SIG-M5 treated with dmso at 0.1 percent for 504 hours (cell line): ENCODE measurements around the gene SYCE1L.
"Not testable (repeated sequence)": the region's sequence is repeated elsewhere in the genome, so short reads cannot be mapped to it uniquely, and the experiment has no call there.

Experiments
- DNase-seq: peaks from one replicate; lab custom pipeline; 2025; ENCODE audit not compliant: unreplicated experiment; lab: John Stamatoyannopoulos, UW

SYCE1L gene

DNA sequence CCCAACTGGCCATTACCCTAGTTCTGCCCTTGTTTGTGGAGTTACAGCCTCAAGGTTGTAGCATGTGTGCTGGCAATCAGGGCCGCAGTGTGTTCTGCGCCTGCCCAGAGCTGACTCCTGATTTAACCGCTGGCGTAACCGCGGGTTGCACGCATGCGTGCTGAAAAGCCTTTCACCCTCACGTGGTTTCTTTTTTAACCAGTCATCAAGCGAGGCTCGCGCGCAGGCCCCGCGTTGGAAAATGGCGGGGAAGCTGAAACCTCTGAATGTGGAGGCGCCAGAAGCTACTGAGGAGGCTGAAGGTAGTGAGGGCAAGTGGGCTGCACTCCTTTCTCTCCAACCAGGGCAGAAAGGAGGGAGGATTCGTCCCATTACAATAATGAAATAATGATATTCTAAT is at the start of gene SYCE1L:
Gene SYCE1L, plus strand, starts transcription at position 198 of the 400 bp plus-strand sequence. Its CDS starts 44 bp downstream, at position 242.
- no peak for DNase-seq

- no peak for DNase-seq
Measured at GRCh38 chr16:77157346-77158058, 41.7 kb upstream of the SYCE1L start.

DNA sequence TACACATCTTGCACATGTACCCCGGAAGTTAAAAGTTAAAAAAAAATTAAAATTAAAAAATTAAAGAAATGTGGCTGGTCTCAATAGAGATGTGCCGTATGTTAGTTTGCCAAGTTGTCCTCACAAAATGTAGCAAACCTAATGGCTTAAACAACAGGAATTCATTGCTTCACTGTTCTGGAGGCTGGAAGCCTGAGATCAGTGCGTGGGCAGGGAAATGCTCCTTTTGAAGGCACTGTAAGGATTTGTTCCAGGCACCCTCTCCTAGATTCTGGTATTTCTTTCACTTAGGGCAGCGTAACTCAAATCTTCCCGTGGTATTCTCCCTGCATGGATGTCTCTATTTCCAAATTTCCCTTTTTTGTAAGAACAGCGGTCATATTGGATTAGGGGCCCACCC is 40.9 kb upstream of the SYCE1L start:
- DNase-seq: no peak

DNA sequence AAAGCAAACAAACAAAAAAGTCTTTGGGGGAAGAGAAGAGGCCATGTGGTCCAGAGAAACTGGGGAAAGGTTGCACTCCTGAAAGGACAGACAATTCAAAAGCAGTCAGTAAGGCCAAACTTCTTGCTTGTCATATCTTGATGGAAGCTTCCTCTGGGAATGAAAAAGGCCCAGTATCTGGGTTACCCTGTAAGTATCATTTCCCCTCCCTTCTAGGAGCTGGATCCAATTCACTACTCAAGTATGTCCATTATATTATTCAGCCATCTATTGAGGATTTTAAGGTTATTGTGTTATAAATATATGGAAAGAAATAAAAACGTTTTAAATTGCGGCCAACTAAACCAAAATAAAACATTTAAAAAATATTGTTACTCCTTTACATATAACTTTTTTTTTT is 34.2 kb upstream of the SYCE1L start:
- DNase-seq: no peak

DNA sequence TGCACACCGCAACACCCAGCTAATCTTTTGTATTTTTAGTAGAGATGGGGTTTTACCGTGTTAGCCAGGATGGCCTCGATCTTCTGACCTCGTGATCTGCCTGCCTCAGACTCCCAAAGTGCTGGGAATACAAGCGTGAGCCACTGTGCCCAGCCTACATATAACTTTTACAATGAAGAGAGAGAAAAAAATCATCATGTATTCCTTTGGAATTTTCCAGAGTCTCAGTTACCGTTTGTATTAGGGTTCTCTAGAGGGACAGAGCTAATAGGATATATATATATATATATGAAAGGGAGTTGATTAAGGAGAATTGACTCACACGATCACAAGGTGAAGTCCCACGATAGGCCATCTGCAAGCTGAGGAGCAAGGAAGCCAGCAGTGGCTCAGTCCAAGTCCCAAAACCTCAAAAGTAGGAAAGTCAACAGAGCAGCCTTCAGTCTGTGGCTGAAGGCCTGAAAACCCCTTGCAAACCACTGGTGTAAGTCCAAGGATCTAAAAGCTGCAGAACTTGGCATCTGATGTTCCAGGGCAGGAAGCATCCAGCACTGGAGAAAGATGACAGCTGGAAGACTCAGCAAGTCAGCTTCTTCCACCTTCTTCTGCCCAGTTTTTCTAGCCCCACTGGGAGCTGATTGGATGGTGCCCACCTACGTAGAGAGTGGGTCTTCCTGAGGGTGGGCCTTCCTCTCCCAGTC is 33.5 kb upstream of the SYCE1L start:
- not testable (repeated sequence) for DNase-seq

DNA sequence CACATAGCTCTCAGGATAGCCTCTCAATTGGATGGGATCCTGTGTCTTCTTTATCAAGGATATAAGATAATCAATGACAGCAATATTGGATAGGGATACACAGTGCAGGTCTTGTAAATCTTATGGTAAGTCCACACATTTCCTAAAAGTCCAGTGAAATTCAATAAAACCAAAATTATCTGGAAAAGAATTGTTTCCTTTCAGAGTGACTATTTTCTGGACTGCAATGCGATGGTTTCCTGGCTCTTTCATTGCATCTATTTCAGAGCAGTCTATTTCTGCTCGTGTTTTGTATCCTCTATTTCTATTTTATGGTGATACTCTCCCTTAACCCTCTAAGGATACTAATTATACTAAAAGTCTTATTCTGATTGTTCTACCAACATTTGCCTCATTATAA is 32.5 kb upstream of the SYCE1L start:
- no peak for DNase-seq

DNA sequence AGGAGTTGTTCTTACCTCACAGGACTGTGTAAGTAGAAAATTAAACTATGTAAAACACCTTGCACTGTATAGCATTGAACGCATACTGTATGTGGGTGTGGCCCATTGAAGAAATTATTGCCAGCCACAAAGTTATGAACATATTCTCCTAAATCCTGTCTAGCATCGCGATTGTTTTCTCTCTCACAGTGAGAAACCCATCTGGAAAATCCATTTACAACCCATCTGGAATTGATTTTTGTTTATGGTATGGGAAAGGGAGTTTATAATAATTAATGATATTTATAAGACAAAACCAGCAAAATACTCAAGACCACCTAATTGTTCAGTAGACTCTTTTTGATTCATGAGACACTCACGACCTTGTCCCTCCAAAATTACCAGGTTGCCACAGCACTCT is 30.3 kb upstream of the SYCE1L start:
- no peak for DNase-seq

GRCh38 chr16:77169650-77170236 is 29.5 kb upstream of the SYCE1L start:
- peak; percentile 33 for DNase-seq

DNA sequence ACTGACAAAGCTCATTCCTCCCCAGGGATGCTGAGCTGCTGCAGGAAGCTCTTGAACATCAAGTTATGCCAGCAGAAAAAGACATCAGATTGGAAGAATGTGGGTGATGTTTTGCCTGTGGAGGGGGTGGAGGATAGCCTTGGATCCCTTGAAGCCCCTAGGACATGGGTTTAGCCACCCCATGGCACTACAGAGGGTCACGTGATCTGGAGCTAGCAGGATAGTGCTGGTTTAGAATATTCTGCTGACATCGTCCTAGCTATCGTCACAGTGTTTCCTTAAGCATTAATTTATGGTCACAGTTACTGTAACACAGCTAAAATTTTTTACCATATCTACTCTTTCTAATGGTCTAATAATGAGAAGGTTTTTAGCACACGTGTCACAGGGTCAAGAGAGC is 28.4 kb upstream of the SYCE1L start:
- no peak for DNase-seq

- peak; percentile 48 for DNase-seq
Measured at GRCh38 chr16:77171745-77172635, 27.2 kb upstream of the SYCE1L start.

DNA sequence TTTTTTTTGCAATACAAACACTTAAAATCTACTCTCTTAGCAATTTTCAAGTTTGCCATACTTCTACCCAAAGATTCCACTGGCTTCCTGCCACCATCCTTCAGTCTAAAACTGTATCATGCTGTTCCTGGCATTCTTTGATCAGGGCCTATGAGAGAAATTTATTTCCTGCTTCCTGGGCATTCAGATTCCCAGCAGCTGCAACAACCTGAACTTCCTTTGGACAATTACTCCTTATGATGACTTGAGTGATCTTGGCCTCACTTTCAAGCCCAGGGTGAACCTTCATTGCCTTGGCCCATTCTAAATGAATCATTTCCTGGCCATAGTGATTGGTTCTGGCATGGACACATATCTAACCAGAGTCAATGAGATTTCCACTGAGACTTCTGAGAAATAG is 26.3 kb upstream of the SYCE1L start:
- no peak for DNase-seq

- no peak for DNase-seq
Measured at GRCh38 chr16:77183137-77183536, 16.1 kb upstream of the SYCE1L start.

DNA sequence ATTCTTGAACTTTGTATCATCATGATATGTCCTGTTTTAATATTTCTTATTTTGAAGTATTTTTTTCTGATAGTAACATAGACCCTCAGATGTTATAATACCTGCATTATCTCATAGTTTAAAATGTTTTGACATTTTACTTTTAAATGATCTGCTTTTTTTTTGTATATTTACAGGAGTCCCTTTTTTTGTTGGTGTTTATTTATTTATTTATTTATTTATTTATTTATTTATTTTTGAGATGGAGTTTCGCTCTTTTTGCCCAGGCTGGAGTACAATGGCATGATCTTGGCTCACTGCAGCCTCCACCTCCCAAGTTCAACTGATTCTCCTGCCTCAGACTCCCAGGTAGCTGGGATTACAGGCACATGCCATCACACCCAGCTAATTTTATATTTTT is 12.9 kb upstream of the SYCE1L start:
- not testable (repeated sequence) for DNase-seq

GRCh38 chr16:77190190-77190477 is 9.1 kb upstream of the SYCE1L start:
- DNase-seq: no peak

DNA sequence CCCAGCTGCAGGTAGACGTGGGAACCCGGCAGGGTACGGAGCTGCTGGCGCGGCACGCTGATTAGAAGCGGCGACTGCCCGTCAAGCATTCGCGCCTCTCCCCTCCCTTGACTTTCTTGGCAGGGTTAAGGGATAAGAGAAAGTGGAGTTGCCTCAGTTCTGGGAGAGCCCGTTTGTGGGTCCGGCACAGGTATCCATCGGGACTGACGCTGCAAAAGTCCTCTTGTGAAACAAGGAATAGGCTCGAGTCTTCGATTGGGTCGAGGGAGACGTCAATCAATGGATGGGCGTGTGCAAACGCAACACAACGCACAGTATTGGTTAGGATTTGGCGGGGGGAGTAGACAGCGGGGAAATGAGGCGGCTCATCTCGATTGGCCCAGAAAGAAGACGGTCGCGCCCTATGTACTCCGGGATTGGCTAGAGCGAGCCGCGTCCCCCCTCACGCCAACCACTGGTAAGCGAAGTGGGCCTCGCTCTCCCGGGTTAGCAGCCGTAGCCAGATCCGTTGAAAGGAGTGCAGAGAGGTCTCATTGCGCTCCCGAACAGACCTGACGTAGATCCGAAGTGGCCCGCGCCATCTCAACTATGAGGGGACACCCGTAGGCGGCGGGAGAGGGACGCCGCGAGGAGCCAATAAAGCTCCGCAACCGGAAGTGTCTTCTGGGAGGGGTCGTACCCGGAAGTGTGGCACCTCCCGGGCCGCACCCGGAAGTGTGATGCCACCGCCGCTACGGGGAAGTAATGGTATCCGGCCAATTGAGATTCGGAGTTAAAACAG is 8.5 kb upstream of the SYCE1L start, which contains the start of gene MON1B:
Gene MON1B, plus strand, starts transcription at position 713 of the 781 bp plus-strand sequence. CDS start 296 bp downstream, outside the sequence.
- DNase-seq: peak; percentile 99

DNA sequence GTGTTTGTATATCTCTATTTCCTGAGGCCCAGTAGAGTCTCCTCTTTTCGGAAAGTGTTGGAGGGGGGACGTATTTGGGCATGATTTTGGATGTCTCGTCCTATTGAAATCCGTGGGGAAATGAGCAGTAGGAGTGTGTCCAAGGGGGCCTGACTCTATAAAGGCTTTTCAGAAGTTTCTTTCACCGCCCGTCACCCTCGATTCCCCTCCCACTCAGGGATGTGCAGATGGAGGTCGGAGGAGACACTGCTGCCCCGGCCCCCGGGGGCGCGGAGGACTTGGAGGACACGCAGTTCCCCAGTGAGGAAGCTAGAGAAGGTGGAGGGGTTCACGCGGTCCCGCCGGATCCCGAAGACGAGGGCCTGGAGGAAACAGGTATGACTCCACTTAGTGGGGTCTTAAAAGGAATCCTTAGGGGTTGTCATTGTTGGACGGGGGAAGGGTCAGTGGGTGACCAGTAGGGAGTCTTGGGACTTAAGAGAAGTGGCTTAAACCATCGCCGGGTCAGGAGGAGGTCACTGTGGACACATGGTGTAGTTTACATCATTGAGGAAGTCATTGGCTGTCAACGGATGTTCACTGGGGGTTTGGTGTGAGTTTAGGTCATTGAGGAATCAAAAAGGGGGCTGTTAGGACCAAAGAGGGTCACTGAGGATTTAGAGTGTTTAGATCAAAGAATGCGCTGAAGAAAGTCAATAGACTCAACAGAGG is 7.8 kb upstream of the SYCE1L start:
- peak; percentile 48 for DNase-seq

GRCh38 chr16:77193377-77193776 is 5.8 kb upstream of the SYCE1L start:
- DNase-seq: no peak

- no peak for DNase-seq
Measured at GRCh38 chr16:77194295-77195231, 4.6 kb upstream of the SYCE1L start.

DNA sequence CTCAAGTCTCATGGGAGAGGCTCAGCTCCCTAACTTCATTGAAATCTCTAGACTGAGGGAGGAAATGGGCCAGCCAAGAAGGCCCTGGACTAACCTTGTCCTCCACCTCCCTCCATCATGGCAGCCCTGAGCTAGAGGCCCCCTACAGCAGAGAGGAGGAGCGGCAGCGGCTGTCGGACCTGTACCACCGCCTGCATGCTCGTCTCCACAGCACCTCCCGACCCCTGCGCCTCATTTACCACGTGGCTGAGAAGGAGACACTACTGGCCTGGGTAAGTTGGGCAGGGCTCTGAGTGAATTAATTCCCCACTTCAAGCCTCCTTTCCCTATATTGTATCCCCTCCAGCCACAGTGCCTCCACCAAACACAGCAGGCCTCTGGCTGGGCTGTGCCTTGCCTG is 3.8 kb upstream of the SYCE1L start:
- no peak for DNase-seq
